ENCODE measurements around the gene ACAD9. TPM values are rescaled to one million over a fixed set of nuclear protein-coding genes. Genes with fewer than 3 reads are reported as not detected.

ACAD9 gene
- total RNA-seq, 1 donor from 2014 or later = 65.3 TPM

- Mint-ChIP-seq H3K27ac (no peak overlapping the region), H3K36me3 (ENCODE audit: low read depth) (no peaks in the 10 kb centered on the region), H3K9me3 (no peaks in the 10 kb centered on the region), H3K4me1 (ENCODE audit: low read depth) (no peaks in the 10 kb centered on the region), H3K4me3 (no peak overlapping the region), H3K27me3 (ENCODE audit: insufficient read depth) (peaks cover 23% of the 10 kb centered on the region)
- DNase-seq (ENCODE audit: low spot score) = no peak
- intact Hi-C loops (cut with micrococcal nuclease) = no loop called here
Measured at GRCh38 chr3:128936341-128936740, 56.9 kb downstream of the ACAD9 start.

- H3K4me3 Mint-ChIP-seq = no peak overlapping the region
- no peaks in the 10 kb centered on the region for H3K36me3 Mint-ChIP-seq (ENCODE audit: low read depth)
- DNase-seq (ENCODE audit: low spot score) = no peak
- H3K9me3 Mint-ChIP-seq = no peaks in the 10 kb centered on the region
- intact Hi-C loops (cut with micrococcal nuclease) = no loop called here
- H3K4me1 Mint-ChIP-seq (ENCODE audit: low read depth) = no peaks in the 10 kb centered on the region
- no peak overlapping the region for H3K27ac Mint-ChIP-seq
- peaks cover 19% of the 10 kb centered on the region for H3K27me3 Mint-ChIP-seq (ENCODE audit: insufficient read depth)
Measured at GRCh38 chr3:128940252-128940651, 60.8 kb downstream of the ACAD9 start.

- intact Hi-C loops (cut with micrococcal nuclease) = no loop called here
- Mint-ChIP-seq H3K9me3 (no peaks in the 10 kb centered on the region), H3K36me3 (ENCODE audit: low read depth) (no peaks in the 10 kb centered on the region), H3K4me1 (ENCODE audit: low read depth) (no peaks in the 10 kb centered on the region), H3K27ac (no peak overlapping the region), H3K27me3 (ENCODE audit: insufficient read depth) (peaks cover 10% of the 10 kb centered on the region), H3K4me3 (no peak overlapping the region)
- no peak for DNase-seq (ENCODE audit: low spot score)
Measured at GRCh38 chr3:128942161-128942952, 62.9 kb downstream of the ACAD9 start.

- H3K27ac Mint-ChIP-seq = no peak overlapping the region
- no peaks in the 10 kb centered on the region for H3K4me1 Mint-ChIP-seq (ENCODE audit: low read depth)
- DNase-seq (ENCODE audit: low spot score) = no peak
Measured at GRCh38 chr3:128945041-128945877, 65.8 kb downstream of the ACAD9 start.

GRCh38 chr3:128945878-128946175, 66.4 kb downstream of the ACAD9 start:
- intact Hi-C loops (cut with micrococcal nuclease) = no loop called here

More at GRCh38 chr3:128945041-128945877, 65.8 kb downstream of the ACAD9 start:
- Mint-ChIP-seq H3K9me3 (no peaks in the 10 kb centered on the region), H3K4me3 (no peak overlapping the region), H3K36me3 (ENCODE audit: low read depth) (no peaks in the 10 kb centered on the region), H3K27me3 (ENCODE audit: insufficient read depth) (peaks cover 10% of the 10 kb centered on the region)
- intact Hi-C loops (cut with micrococcal nuclease) = no loop called here

GRCh38 chr3:128946411-128946810, 67.0 kb downstream of the ACAD9 start:
- H3K4me1 Mint-ChIP-seq (ENCODE audit: low read depth) = no peaks in the 10 kb centered on the region
- no peaks in the 10 kb centered on the region for H3K9me3 Mint-ChIP-seq
- no peak for DNase-seq (ENCODE audit: low spot score)
- intact Hi-C loops (cut with micrococcal nuclease) = no loop called here
- H3K27ac Mint-ChIP-seq = no peak overlapping the region
- H3K36me3 Mint-ChIP-seq (ENCODE audit: low read depth) = no peaks in the 10 kb centered on the region
- peaks cover 5% of the 10 kb centered on the region for H3K27me3 Mint-ChIP-seq (ENCODE audit: insufficient read depth)
- H3K4me3 Mint-ChIP-seq = no peak overlapping the region

More at GRCh38 chr3:128945878-128946175, 66.4 kb downstream of the ACAD9 start:
- Mint-ChIP-seq H3K4me3 (no peak overlapping the region), H3K9me3 (no peaks in the 10 kb centered on the region), H3K27ac (no peak overlapping the region), H3K27me3 (ENCODE audit: insufficient read depth) (peaks cover 5% of the 10 kb centered on the region), H3K36me3 (ENCODE audit: low read depth) (no peaks in the 10 kb centered on the region), H3K4me1 (ENCODE audit: low read depth) (no peaks in the 10 kb centered on the region)
- DNase-seq (ENCODE audit: low spot score) = no peak

GRCh38 chr3:128949158-128949557, 69.7 kb downstream of the ACAD9 start:
- Mint-ChIP-seq H3K27ac (no peak overlapping the region), H3K9me3 (peaks cover 4% of the 10 kb centered on the region), H3K4me3 (no peak overlapping the region), H3K27me3 (ENCODE audit: insufficient read depth) (peaks cover 7% of the 10 kb centered on the region), H3K36me3 (ENCODE audit: low read depth) (no peaks in the 10 kb centered on the region), H3K4me1 (ENCODE audit: low read depth) (no peaks in the 10 kb centered on the region)
- intact Hi-C loops (cut with micrococcal nuclease) = no loop called here
- no peak for DNase-seq (ENCODE audit: low spot score)

GRCh38 chr3:128950223-128950938, 71.0 kb downstream of the ACAD9 start:
- no peak overlapping the region for H3K27ac Mint-ChIP-seq
- no peaks in the 10 kb centered on the region for H3K4me1 Mint-ChIP-seq (ENCODE audit: low read depth)
- peaks cover 4% of the 10 kb centered on the region for H3K9me3 Mint-ChIP-seq
- no peaks in the 10 kb centered on the region for H3K36me3 Mint-ChIP-seq (ENCODE audit: low read depth)
- H3K27me3 Mint-ChIP-seq (ENCODE audit: insufficient read depth) = peaks cover 7% of the 10 kb centered on the region
- H3K4me3 Mint-ChIP-seq = no peak overlapping the region
- intact Hi-C loops (cut with micrococcal nuclease) = loop anchor here (5.0 kb wide), 1 partner anchor 73 kb away; the partner anchor contains the start of gene ACAD9
- DNase-seq (ENCODE audit: low spot score) = no peak

GRCh38 chr3:128956440-128956839, 77.0 kb downstream of the ACAD9 start:
- Mint-ChIP-seq H3K4me3 (no peak overlapping the region), H3K36me3 (ENCODE audit: low read depth) (no peaks in the 10 kb centered on the region), H3K4me1 (ENCODE audit: low read depth) (no peaks in the 10 kb centered on the region), H3K27ac (no peak overlapping the region), H3K27me3 (ENCODE audit: insufficient read depth) (peaks cover 9% of the 10 kb centered on the region), H3K9me3 (peaks cover 4% of the 10 kb centered on the region)
- no peak for DNase-seq (ENCODE audit: low spot score)
- intact Hi-C loops (cut with micrococcal nuclease) = no loop called here

Other genes starting within 250 kb of the ACAD9 start
- gene RPN1, start 228.8 kb upstream of the ACAD9 start, total RNA-seq = 190 and 194 TPM in 2 replicates
- gene RAB7A, start 153.4 kb upstream of the ACAD9 start, total RNA-seq = 318 and 329 TPM in 2 replicates
- 0.13 and 0.29 TPM in 2 replicates for gene CFAP92, start 114.5 kb downstream of the ACAD9 start, total RNA-seq
- gene EFCC1, start 121.7 kb downstream of the ACAD9 start, total RNA-seq = 0.21 and 0.22 TPM in 2 replicates
- gene GP9, start 181.2 kb downstream of the ACAD9 start, total RNA-seq = not detected in 2 replicates
- 46.8 and 47.6 TPM in 2 replicates for gene RAB43, start 242.2 kb downstream of the ACAD9 start, total RNA-seq

All from activated T-helper 1 cell treated with anti-CD3 and anti-CD28 coated beads, Interleukin-12 subunit alpha, Interleukin-12 subunit beta, Interleukin-2, Interleukin-4 antibody, amounts not matched to agents 30 ng/mL and 10 ng/mL and 1 ng/mL, durations not matched to agents 14 hours and 24 hours and 36 hours (primary cell).